Fibroblast of villous mesenchyme (primary cell): ENCODE results near the gene EYS. TPM values are rescaled to one million over a fixed set of nuclear protein-coding genes. Genes with fewer than 3 reads are reported as not detected.

Experiments used
- DNase-seq: peaks from one replicate; pipeline ENCODE4 v3.0.0-alpha.2; 2010; ENCODE audit warnings: low read depth
- H3K4me3 ChIP-seq: 2 replicates; pipeline ENCODE4 v1.5.1; 2011; ENCODE audit warnings: low read depth, mild to moderate bottlenecking, low read length
- total RNA-seq: library from RNA; depleted of rRNA; stranded (reverse); fragments of >200 nt; gene quantifications from 2 replicates; pipeline ENCODE4 v1.2.3, GENCODE V29; 2012
- TF ChIP-seq, protein P1 (sequence below): IDR thresholded peaks from 2 replicates; pipeline ENCODE4 v1.5.1; 2012; ENCODE audit warnings: low read depth, mild to moderate bottlenecking, low read length; ENCODE audit not compliant: insufficient read depth

The EYS gene
- total RNA-seq, 1 donor: under 0.01 TPM

GRCh38 chr6:63689421-63689820 lies 2017.6 kb downstream of the EYS start:
- no peak for DNase-seq
- TF ChIP-seq, protein P1, sequence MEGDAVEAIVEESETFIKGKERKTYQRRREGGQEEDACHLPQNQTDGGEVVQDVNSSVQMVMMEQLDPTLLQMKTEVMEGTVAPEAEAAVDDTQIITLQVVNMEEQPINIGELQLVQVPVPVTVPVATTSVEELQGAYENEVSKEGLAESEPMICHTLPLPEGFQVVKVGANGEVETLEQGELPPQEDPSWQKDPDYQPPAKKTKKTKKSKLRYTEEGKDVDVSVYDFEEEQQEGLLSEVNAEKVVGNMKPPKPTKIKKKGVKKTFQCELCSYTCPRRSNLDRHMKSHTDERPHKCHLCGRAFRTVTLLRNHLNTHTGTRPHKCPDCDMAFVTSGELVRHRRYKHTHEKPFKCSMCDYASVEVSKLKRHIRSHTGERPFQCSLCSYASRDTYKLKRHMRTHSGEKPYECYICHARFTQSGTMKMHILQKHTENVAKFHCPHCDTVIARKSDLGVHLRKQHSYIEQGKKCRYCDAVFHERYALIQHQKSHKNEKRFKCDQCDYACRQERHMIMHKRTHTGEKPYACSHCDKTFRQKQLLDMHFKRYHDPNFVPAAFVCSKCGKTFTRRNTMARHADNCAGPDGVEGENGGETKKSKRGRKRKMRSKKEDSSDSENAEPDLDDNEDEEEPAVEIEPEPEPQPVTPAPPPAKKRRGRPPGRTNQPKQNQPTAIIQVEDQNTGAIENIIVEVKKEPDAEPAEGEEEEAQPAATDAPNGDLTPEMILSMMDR: no peak
- no peak overlapping the region for H3K4me3 ChIP-seq

DNA sequence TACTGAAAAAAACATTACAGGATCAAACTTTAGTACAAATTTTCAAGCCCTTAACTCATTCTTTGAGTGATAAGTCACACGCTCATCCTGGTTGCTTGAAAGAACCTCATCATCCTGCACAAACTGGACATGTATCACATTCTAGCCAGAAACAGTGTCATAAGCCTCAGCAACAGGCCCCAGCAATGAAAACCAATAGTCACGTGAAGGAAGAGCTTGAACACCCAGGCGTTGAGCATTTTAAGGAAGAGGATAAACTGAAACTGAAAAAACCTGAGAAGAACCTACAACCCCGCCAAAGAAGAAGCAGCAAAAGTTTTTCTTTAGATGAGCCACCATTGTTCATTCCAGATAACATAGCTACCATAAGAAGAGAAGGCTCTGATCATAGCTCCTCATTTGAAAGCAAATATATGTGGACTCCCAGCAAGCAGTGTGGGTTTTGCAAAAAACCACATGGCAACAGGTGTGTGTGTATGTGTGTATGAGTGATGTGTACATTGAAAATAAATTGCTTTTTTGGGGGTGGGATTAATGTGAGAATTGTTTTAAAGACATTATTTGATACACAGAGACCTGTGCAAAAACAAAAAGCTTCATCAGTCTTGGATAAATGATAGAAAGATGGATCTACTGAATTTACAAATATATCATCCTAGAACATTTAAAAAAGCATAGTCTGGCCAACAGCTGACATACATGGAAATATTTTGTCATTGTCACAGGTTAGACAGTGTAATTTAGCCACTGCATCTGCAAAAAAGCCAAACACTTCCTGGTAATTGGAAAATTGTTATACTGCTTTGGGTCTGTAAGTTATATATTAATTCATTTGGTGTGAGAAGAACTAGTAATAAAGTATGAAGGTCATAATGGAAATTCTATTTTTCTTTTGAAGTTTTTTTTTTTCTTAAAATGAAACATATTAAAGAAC lies 2021.3 kb downstream of the EYS start:
- DNase-seq: no peak
- TF ChIP-seq, protein P1: no peak
- H3K4me3 ChIP-seq: no peak overlapping the region

DNA sequence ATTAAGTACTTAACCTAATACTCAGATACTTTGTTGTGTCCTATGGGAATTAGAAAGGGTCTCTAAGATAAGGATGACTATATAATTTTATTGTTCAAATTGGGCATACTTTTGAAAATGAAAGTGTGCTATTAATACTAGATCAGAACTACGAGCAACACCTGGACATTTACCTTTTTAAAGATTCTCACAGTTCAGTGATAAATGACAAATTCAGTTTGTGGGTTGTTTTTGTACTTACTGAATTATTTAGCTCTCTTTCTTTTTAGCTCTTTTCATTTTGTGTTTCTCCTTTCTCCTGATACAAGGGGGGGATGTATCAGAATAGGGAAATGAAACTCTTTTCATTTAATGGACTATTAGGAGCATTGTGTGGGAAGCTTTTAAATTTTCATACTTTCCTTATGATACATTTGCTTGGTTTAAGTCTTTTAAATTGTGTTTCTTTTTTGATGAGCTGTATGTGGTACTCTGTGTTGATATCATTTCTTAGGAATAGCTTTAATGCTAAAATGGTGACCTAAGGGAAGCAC lies 2023.9 kb downstream of the EYS start:
- TF ChIP-seq, protein P1: no peak
- DNase-seq: no peak

DNA sequence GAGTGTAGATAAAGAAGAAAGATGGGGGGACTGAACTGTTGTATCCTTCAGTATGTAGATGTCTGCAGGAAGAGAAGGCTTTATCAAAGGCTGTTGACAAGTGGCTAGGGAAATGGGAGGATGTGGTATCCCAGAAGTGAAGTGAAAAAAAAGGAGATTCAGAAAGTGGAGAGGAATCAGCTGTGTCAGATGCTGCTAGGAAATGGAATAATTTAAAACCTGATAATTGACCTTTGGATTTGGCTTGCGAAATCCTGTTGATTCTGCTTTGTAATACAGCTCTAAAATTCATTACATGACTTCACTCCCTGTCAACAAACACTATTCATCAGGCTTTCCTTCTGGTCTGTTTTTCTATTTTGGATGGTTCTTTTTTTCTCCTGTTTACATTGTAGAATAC lies 2029.7 kb downstream of the EYS start:
- TF ChIP-seq, protein P1: no peak
- no peak overlapping the region for H3K4me3 ChIP-seq
- peak; percentile 64 for DNase-seq

More for the DNA sequence above, 2023.9 kb downstream of the EYS start:
- H3K4me3 ChIP-seq: no peak overlapping the region

DNA sequence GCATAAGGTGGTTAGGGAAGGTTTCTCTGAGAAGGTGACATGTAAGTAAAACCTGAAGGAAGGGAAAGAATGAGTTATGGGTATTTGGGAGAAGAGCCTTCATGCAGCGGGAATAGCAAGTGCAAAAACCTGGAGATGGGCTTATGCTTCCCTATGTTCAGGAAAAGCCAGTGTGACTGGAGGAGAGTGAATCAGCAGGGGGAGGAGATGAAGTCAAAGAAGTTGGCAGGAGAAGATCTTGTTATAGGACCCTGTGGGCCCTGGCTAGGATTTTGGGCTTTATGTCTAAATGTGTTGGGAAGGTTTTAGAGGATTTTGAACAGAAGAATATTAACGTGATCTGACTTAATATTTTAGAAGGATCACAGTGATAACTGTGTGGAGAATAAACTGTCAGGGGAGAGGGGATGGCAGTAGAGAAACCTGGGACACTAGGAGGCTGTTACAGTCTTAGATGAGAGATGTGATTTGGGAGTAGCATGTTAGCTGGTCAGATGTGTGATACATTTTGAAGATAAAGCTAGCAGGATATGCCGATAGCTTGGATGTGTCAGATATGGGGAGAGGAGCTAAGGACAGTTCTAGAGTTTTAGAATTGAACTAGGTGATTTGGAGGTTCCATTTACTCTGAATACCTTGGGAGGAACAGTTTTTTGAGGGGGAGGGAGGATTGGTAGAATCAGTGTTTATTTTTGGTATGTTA lies 2030.5 kb downstream of the EYS start:
- TF ChIP-seq, protein P1: no peak
- no peak overlapping the region for H3K4me3 ChIP-seq
- DNase-seq: no peak

DNA sequence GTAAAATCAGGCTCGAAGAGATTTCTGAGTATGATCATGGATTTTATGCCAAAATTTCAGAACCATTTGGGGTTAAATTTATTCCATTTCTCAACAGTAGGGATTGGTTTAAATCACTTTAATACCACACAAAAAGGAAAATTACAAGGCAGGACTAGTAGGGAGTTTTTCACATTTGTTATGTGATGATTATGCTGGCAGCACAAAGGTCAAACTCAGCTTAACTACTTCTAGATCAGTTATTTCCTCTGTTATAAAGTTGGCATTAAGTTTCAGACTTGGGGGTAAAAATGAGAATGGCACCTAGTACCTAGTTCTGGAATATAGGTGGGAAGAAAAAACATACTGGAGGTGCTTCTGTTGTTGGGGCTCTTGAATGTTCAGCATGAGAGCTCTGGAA lies 2031.9 kb downstream of the EYS start:
- no peak for DNase-seq
- TF ChIP-seq, protein P1: no peak
- H3K4me3 ChIP-seq: no peak overlapping the region
